Measurements from ENCODE around the gene STOX2.

Gene STOX2

DNA sequence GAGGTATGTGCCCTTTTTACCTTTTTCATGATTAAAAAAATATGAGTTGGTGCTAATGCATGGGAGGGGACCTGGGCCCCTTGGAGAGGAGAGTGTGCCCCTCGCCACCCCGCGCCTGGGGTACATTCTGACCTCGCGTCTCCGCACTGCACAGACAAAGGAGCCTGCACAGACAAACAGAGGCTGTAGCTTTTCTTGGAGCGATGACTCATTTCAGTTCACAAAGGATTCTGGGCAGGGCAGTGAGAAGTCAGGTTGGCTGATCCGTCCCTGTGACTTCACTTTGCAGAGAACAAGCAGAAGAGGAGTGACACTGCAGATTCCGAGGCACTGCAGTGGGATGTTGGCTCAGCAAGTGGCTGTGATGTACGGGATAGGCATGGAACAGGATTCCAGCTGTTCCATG, 82.9 kb downstream of the STOX2 start:
- no peak for DNase-seq

DNA sequence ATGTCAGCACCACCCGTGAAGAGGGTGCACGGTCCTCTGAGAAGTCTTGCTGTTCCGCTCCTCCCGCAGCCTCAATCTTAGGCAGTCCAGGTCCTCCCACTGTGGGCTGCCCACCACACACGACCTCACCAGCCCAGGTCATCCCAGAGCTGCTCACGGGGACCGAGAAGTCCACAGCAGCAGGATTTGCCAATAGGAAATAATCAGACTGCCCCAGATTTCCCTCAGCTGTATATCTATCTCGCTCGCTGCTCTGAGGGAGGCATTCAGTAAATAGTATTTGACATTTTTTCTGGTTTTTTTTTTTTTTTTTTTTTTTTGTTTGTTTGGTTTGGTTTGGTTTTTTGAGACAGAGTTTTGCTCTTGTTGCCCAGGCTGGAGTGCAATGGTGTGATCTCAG, 83.8 kb downstream of the STOX2 start:
- no peak for DNase-seq

DNA sequence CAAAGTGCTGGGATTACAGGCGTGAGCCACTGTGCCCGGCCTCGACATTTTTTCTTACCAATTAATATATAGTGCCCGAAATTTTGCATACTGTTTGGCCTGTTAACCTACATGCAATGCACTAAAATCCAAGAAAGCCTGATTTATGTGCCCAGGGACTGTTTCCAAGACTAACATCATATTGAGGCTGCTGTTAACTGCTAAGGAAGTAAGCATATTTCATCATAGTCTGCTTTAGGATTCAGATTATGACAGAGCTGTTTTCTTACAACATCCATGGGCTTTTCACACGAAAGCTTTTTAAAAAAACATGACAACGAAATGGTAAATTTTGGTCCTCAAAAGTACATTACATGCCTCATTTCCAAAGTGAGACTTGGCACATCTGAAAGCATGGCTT, 84.4 kb downstream of the STOX2 start:
- DNase-seq, result no peak

DNA sequence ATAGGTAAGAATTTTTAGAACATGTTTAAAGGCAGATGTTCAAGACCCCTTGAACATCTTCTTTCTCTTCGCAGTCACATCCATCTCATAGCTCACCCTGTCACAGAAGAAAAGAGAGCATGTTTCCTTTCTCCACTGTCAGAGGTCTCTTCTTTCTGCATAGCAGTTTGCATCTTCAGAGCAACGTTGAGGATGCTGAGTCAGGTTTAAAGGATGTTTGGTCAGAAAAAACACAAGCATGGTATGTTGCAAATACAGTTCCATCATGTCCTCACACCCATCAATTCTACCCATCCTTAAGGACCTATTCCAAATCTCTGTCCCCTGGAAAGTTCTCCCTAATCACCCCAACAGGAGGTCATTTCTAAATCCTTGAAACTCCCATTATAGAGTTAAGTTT, 84.8 kb downstream of the STOX2 start:
- no peak for DNase-seq

DNA sequence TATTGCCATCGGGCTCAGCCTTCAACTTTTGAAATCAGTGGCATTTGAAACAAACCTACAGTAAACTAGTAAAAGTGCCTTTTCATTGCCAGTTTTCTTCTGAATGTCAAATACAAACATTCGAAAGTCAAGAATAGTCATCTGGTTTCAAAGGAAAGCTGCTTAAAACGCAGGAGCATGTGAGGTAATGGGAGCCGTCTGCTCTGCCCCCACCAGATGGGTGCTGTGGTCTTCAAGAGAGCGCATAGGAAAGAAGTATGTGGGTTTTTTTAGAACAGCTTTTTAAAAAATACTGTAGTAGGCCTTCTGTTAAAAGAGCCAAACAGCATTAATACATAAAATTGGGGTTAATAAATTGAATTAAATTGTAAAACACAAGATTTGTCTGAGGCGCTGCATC, 88.6 kb downstream of the STOX2 start:
- DNase-seq, result no peak

DNA sequence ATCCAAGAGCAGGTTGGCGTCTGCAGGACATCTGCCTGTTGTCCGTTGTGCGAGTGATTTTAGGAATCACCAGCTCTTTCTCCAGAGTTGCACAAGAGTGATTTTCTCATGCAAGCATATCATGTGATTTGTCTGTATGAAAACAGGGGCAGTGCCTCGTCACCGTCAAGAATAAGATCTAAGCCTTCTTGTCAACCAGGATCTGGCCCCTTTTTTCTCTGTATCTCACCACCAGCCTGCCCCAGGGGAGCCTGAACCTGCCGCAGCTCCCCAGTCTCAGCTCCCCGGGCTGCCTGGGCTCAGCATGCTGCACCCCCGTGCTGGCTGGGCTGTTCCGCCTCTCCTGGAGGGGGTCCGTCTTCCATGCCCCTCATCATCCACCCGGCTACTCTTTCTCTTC, 90.5 kb downstream of the STOX2 start:
- DNase-seq, result no peak

DNA sequence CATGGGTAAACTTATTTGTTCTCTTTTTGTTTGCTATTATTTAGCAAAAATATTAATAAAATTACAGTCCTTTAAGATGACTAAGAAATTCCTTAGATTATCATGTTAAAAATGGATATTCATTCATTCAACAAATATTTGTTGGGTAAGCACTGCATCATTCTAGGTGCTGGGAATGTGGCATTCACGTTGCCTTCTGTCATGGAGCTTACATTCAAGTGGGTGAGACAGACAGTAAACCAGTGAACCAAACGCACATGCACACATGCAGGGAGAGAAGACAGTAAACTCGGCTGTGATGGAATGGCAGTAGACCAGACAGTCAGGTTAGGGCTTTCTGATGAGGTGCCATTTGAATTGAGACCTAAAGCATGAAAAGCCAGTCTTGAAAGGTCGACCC, 91.8 kb downstream of the STOX2 start:
- DNase-seq, result no peak

DNA sequence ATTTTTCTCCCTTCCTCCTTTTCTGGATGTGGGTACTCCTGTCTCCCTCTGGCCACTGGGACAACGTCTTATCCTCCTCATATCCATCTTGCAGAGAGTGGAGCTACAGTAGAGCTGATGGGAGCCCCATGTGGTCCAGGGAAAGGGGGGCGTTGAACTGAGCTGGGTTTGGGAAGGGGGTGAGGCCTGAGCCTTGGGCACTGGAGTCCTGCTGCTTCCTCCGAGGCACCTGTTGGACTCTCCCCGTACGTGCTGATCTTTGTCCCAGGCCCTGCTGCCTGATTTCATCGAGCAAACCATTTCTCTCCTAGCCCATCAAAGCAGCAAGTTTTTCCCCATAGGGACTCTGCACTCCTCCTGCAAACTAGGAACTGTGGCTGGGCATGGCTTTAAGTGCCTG, 94.3 kb downstream of the STOX2 start:
- no peak for DNase-seq

DNA sequence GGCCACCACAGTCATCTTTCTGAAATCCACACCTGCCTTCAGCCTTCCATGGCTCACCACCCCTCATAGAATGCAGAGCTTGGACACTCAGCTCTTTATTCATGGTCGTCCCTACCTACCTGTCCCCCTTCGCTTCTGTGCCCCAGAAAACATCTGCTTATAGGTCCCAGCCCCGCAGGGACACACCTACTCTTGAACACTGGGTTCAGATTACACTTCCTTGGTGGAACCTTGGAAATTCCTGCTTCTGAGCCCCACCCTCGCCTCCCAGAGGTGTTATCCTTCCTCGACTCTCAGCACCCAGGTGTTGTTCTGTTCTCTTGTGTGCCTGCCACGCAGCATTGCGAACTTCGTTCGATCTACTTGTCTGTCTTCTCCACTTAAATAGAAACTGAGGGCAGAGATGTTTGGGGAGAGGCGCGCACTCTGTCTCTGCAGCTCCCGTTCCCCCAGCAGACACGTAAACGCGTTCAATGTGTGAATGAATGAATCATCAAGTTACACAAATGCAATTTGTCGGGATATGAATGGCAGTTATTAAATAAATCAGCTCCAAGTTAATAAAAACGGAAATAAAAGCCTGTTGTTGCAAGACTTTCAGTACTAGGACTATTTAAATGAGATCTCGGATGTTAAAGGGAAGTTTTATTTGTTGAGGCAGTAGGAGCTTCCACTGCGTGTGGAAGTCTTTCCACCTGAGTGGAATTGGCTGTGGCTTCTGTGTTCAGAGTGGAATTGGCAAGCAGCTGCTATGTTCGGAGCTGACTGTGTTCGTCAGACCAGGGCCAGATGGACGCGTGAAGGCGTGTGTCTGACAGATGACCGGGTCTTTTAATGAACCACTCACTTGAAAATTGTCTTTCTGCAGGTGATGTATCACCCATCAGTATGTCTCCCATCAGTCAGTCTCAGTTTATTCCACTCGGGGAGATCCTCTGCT, 95.6 kb downstream of the STOX2 start:
- DNase-seq, result no peak

DNA sequence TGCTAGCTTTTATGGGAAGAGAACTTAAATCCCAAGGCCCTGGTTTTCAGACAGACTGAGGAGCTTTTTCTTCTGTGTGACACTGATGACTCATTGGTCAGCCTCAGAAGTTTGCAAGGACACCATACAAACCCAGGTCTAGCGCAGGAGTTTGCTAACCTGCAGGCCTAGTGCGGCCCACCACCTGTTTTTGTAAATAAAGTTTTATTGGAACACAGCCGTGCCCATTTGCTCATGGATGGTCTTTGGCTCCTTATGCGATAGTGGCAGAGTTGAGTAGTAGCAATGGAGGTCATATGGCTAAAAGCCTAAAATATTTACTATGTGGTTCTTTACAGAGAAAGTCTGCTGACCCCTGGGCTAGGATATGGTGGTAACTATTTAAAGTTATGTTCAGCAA, 98.3 kb downstream of the STOX2 start:
- DNase-seq, result no peak

DNA sequence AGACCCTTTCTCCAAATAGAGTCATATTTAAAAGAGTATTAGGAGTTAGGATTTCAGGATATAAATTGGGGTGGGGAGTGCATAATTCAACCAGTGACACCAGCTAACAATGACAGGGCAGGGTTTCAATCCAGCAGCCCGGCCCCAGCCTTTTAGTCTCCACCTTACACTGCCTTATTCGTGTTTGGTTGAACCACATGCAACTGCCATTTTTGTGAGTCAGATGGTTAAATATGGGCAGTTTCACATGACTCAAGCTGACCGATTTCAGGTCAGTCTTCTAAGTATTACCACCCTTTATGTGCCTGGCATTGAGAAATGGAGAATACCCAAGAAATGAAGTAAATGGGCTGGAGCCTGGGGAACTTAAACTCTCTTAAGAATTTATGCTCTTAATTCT, 102.8 kb downstream of the STOX2 start:
- no peak for DNase-seq

DNA sequence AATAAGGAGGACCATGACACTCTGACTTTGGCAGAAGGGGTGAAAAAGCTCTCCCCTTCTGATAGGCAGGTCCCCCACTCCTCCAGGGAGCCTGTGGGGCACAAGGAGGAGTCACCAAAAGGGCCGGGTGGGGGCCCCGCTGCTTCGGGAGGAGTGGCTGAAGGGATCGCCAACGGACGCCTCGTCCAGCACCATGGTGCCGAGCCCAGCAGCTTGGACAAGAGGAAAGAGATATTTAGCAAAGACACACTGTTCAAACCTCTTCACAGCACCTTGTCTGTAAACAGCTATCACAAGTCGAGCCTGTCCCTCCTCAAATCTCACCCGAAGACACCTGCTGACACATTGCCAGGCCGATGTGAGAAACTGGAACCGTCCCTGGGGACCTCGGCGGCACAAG, 105.6 kb downstream of the STOX2 start:
- no peak for DNase-seq

DNA sequence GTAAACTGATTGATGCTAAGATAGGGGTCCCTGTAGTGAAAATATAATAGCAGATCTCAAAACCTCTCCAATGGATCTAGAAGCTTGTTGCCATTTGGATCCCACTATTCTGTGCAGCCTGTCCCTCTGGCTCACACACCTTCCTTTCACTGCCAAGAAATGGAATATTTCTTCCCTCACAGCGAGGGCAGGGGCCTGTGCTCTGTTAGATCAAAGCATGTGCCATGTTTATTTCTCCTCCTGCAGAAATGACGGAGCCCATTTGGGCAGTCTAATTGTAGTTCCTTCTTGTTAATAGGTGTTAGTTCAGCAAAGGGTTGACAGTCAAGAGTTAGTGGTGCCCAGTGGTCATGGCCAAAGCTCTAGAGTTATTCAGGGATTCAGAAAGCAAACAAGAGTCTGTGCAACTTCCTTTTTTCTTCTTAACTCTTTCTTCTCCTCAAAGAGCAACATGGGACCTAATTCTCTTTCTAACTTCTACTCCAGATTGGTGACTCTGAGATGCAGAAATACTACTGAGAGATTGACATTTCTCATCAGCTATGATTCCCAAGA, 106.8 kb downstream of the STOX2 start:
- no peak for DNase-seq

DNA sequence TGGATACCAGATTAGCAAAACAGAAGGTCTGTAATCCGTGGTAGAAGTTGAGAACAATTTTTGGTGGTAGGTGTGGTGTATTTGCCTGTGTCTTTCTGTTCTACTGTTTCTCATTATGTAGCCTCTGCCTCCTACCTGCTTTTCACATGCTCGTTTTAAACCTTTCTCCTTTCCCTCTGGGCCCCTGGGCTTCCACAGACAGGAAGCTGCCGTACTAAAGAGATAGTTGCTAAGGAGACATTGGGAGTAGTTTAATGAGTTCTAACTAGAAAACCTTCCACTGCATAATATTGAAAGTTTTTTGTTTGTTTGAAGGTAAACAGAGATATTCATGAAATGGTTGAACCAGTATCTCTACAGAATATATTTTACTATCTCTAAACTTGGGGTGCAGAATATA, 107.8 kb downstream of the STOX2 start:
- no peak for DNase-seq

DNA sequence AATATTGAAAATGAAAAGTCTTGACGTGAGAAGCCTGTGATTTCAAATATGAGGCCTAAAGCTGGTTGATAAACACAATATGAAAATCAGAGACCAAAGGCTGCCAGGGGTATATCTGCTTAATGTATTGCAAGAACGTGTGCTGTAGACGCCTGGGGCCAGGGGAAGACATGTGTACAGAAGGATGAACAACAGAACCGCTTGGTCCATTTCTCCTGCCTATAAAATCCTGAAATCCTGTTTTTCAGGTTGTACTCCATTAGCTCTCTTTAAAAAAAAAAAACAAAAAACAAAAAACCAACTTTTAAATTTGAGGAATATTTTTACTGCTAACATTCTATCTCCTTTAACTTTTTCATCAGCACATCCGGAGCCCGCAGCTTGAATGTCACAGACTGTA, 109.2 kb downstream of the STOX2 start:
- DNase-seq, result no peak

DNA sequence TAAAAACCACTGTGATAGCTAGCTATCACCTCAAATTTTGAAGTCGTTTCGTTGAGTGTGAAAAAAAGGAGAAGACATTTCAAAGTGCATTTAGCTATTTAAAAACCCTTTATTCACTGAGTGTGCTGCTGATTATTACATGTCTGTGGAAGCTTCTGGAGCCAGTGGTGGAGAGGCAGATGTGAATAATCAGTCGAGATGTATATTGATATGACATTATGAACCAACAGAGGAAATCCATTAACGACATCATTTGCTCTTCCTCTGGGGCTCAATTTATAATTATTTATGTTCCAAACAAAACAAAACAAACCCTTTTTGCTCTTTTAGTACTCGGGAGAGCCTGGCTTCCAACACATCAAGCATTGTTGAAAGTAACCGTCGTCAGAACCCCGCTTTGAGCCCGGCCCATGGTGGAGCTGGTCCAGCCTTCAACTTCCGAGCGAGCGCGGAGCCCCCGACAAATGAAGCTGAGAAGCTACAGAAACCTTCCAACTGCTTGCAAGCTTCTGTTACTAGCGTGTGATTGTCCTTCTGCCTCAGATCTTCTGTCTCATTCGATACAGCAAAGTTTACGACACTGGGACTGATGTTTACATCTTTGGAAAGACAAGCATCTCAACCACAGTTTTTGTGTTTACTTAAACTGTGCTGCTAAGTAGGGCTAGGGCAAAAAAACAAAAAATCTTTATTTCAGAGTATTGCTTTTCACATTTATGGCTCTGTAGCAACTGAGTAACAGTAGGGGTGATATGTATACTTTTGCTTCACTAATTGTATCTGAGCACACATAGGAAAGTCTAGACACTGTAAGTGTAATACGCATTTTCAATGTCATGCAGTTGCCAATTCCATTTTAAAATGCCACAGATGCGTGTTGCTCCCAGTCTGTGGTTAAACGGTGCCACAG, 111.9 kb downstream of the STOX2 start:
- no peak for DNase-seq

DNA sequence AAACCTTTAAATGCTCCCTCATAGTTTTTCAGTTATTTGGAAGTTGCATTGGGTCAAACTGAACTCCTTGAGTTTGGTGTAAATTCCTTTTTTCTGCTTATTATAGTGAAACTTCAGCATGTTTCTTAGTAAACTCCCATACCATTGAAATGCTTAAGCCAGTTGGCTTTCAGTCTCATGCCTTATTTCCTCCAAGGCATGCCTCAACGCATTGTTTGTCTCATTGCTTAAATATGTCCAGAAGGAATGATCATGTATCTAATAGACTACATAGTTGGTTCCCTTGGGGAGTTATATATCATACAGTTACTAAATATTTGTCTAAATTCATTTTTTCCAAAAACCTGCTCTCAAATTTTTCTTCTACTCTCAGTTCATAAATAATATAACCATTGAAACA, 114.0 kb downstream of the STOX2 start:
- DNase-seq, result no peak

DNA sequence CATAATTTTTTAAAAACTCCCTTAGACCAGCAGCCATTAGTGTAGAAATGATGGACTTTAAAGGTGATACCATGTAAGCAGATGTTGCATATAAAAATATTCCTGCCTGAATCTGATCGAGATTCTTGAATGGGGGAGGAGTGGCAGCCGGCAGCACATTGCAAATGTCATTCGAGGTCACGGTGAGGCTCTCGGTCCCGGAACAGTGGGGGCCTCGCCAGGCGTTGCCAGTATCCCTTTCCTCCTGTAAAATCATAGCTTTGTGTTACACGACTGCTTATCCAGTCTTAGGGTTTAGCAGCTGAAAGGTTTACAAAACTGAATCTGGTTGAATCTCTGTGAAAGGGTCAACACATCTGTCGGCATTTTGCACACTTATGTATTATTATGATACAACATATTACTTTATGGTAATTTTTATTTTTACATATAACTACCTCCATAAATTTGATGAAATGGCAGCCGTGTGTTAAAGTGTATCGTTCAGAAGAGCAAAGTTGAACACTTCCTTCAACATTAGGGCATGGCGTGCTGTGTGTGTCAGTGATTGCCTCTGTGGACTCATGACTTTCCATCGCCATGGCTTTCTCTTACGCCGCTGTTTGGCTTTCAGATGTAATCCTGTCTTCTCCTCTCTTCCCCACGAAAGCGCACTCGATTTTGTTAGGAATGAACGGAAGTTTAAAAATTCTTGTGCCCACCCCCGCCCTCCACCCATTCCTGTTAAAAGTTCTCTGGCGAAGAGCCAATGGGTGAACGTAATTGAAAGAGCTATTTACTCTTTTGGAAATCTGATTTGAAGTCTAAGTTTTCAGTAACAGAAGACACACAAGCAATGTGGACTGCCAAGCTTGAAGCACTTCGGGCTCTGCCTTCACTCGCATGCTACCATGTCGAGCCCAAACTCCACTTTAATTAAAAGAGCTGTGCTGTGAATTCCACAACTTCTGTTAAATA, 114.8 kb downstream of the STOX2 start:
- no peak for DNase-seq

DNA sequence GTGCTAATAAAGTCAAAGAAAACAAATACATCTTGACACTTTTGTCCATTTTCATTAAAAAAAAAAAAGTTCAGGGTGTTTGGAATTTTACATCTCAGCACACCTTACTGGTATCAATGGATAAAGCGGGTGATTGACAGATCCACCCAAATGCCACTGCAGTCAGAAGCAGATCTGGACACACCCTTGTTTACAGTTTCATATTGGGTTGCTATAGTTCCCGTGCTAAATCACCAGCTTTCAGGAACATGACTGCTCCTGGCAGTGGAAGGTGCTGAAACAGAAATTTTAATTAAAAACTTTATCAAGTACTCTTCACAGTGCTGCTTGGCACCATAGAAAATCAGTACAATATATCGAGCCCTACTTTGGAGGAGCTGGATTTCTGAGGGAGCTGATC, 116.3 kb downstream of the STOX2 start:
- no peak for DNase-seq

DNA sequence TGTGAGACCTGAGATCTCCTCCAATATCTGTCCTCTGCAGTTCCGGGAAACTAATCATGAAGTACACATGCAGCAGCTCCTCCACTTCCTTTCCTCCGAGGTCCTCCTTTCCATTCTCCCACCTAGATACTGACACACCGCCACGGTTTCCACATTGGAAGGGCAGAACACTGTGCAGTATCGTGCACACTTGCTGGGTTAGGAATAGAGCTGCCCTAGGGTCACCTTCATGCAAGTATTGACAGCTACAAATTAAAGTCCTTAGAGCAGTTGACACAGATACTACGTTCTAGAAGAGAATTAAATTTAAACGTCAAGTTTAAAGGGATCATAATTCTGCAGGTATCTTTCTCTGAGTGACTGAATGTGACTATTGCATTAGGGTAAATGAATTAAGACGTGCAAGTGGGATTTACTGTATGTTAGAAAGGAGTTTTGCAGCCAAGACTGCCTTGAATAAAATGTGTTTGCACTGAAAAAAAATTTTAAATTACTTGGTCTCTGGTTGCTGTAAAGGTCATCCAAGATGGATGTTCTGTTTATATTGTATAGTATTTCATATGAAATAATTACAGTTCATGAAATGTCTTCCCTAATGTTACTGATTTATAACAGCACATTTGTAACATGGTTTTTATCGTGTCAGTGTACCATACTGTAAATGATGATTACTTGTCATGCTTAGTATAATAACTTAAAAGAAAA, 117.7 kb downstream of the STOX2 start:
- no peak for DNase-seq

DNA sequence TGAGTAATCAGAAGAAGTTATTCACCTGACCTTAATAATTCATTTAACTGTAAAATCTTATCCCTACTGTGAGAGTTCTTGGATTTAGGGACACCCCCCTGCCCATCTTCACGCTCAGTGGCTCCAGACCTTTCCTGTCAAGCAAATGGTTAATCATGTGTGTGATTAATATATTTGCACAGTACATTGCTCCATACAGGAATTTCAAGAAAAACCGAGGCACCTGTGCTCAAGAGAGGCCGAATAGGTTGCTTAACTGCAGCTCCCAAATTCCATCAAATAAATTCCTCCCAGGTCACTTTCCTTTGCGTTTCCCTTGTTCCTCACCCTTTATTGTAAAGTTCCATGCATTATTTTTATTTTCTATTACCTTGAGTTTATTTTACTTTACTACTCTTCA, 119.5 kb downstream of the STOX2 start:
- no peak for DNase-seq
